HCT116 (cell line): ENCODE results near the gene VWC2. TPM values are rescaled to one million over a fixed set of nuclear protein-coding genes. Genes with fewer than 3 reads are reported as not detected.

Experiments
- ATAC-seq: fragments of 200-7000 bp; cut with Tn5 transposase; 2 replicates; pipeline ENCODE4 v1.9.1; 2020; ENCODE audit warnings: mild to moderate bottlenecking, moderate library complexity
- BruUV-seq: library from RNA; stranded (reverse); fragments of 400-500 nt; replicated peaks from 2 replicates; lab custom pipeline; 2021; lab: Mats Ljungman, UMichigan
- CTCF ChIA-PET: fragments of 300-600 bp; sonication (Branson Sonifier 250); formaldehyde crosslinking; loops from one replicate; lab custom pipeline; 2021; ENCODE audit warnings: antibody characterized with exemption; lab: Charles Lee
- POLR2A ChIA-PET: fragments of 300-600, 350-600 bp; sonication (Branson Sonifier 250); formaldehyde crosslinking; loops from one replicate; lab custom pipeline; 2021; ENCODE audit warnings: antibody characterized with exemption; lab: Charles Lee
- RAD21 ChIA-PET, 2 experiments: fragments of 300-600 bp; sonication (Branson Sonifier 250); formaldehyde crosslinking; loops; one replicate each; lab custom pipeline; 2023; ENCODE audit warnings: low total read pairs in 2 of 2; ENCODE audit not compliant: uncharacterized antibody in 2 of 2, unreplicated experiment in 2 of 2, low non-redundant PET in 1 of 2; lab: Charles Lee
- DNase-seq: peaks from one replicate; pipeline ENCODE4 v3.0.0-alpha.2; 2010; ENCODE audit warnings: low read depth, low spot score
- H2AFZ ChIP-seq: fragments of 200-600 bp; shearing (Covaris generic), sonication (generic); 2 replicates; pipeline ENCODE4 v1.6.1; 2017; ENCODE audit warnings: low read depth, mixed run types, mixed read lengths, antibody characterized with exemption, low read length; ENCODE audit not compliant: poor library complexity, severe bottlenecking
- H3K27ac ChIP-seq: 2 replicates; pipeline ENCODE4 v1.5.1; 2012; ENCODE audit warnings: low read depth, low read length
- H3K27me3 ChIP-seq: fragments of 200-600 bp; sonication (generic); 2 replicates; pipeline ENCODE4 v1.6.1; 2016; ENCODE audit warnings: mixed run types, low read length, mixed read lengths; ENCODE audit not compliant: insufficient read depth
- H3K36me3 ChIP-seq, 2 experiments: fragments of 200-500 bp in 1 of 2; fragments of 200-600 bp in 1 of 2; sonication (Bioruptor generic) in 1 of 2; sonication (generic) in 1 of 2; 2 replicates each; pipeline versions ENCODE4 v1.5.1 to v1.6.1; 2014 to 2016; ENCODE audit warnings: low read length in 2 of 2, inconsistent platforms in 1 of 2, mixed read lengths in 1 of 2, mixed run types in 1 of 2; ENCODE audit not compliant: insufficient read depth in 2 of 2, control insufficient read depth in 1 of 2
- H3K4me1 ChIP-seq, 2 experiments: fragments of 200-600 bp in 1 of 2; sonication (generic) in 1 of 2; 2 replicates each; pipeline versions ENCODE4 v1.5.1 to v1.6.1; 2012 to 2017; ENCODE audit warnings: low read length in 2 of 2, inconsistent platforms in 1 of 2, mild to moderate bottlenecking in 1 of 2, mixed read lengths in 1 of 2, mixed run types in 1 of 2, moderate library complexity in 1 of 2; ENCODE audit not compliant: insufficient read depth in 2 of 2, control insufficient read depth in 1 of 2
- H3K4me2 ChIP-seq: fragments of 200-600 bp; sonication (generic); 2 replicates; pipeline ENCODE4 v1.6.1; 2017; ENCODE audit warnings: mixed run types, low read length, mixed read lengths
- H3K4me3 ChIP-seq, 2 experiments: fragments of 200-600 bp in 1 of 2; sonication (generic) in 1 of 2; replicated peaks in 1 of 2; 2 replicates each; pipeline ENCODE4 v1.5.1; 2011 to 2016; ENCODE audit warnings: low read length in 2 of 2, control low read depth in 1 of 2, low read depth in 1 of 2, mild to moderate bottlenecking in 1 of 2, mixed read lengths in 1 of 2, mixed run types in 1 of 2
- H3K79me2 ChIP-seq: fragments of 200-600 bp; sonication (generic); 2 replicates; pipeline ENCODE4 v1.6.1; 2017; ENCODE audit warnings: mild to moderate bottlenecking, mixed run types, low read length, moderate library complexity, mixed read lengths; ENCODE audit not compliant: insufficient read depth
- H3K9ac ChIP-seq: fragments of 200-600 bp; sonication (generic); 2 replicates; pipeline ENCODE4 v1.6.1; 2016; ENCODE audit warnings: low read length, mixed read lengths
- H3K9me2 ChIP-seq: fragments of 200-600 bp; sonication (generic), shearing (Covaris generic); 2 replicates; pipeline ENCODE4 v1.6.1; 2017; ENCODE audit warnings: mixed run types, mild to moderate bottlenecking, moderate library complexity; ENCODE audit not compliant: insufficient read depth
- H3K9me3 ChIP-seq, 2 experiments: fragments of 200-500 bp in 1 of 2; fragments of 200-600 bp in 1 of 2; sonication (Bioruptor generic) in 1 of 2; sonication (generic) in 1 of 2; 2 replicates each; pipeline ENCODE4 v1.6.1; 2014 to 2017; ENCODE audit warnings: low read length in 2 of 2, mixed read lengths in 2 of 2, inconsistent platforms in 1 of 2, low read depth in 1 of 2, mild to moderate bottlenecking in 1 of 2, mixed run types in 1 of 2, moderate library complexity in 1 of 2; ENCODE audit not compliant: control insufficient read depth in 1 of 2, insufficient read depth in 1 of 2
- H4K20me1 ChIP-seq: fragments of 200-600 bp; sonication (generic), shearing (Covaris generic); 2 replicates; pipeline ENCODE4 v1.6.1; 2017; ENCODE audit warnings: mixed run types, mild to moderate bottlenecking, moderate library complexity; ENCODE audit not compliant: insufficient read depth
- ATF3 ChIP-seq: IDR thresholded peaks from 2 replicates; pipeline ENCODE4 v1.6.1; 2012
- CBX3 ChIP-seq: IDR thresholded peaks from 2 replicates; pipeline ENCODE4 v1.6.1; 2012; ENCODE audit warnings: low read depth
- EGR1 ChIP-seq: IDR thresholded peaks from 2 replicates; pipeline ENCODE4 v1.6.1; 2012; ENCODE audit warnings: low read depth
- EZH2 ChIP-seq: fragments of 200-600 bp; sonication (generic); IDR thresholded peaks from 2 replicates; pipeline ENCODE4 v1.6.1; 2017; ENCODE audit warnings: antibody characterized with exemption, mixed run types
- EZH2phosphoT487 ChIP-seq: fragments of 200-600 bp; IDR thresholded peaks from 2 replicates; pipeline ENCODE4 v1.6.1; 2018; ENCODE audit warnings: antibody characterized with exemption, borderline replicate concordance
- JUND ChIP-seq: IDR thresholded peaks from 2 replicates; pipeline ENCODE4 v1.6.1; 2012
- POLR2A ChIP-seq: IDR thresholded peaks from 2 replicates; pipeline ENCODE4 v1.7.0; 2011; ENCODE audit warnings: borderline replicate concordance; ENCODE audit not compliant: insufficient read depth, insufficient read length; ENCODE audit errors: extremely low read depth
- POLR2AphosphoS5 ChIP-seq: IDR thresholded peaks from 2 replicates; pipeline ENCODE4 v1.6.1; 2011; ENCODE audit warnings: mild to moderate bottlenecking, low read depth, low read length, moderate library complexity
- SRF ChIP-seq: IDR thresholded peaks from 2 replicates; pipeline ENCODE4 v1.6.1; 2012; ENCODE audit warnings: low read depth
- TCF7L2 ChIP-seq: IDR thresholded peaks from 2 replicates; pipeline ENCODE4 v1.7.0; 2011; ENCODE audit warnings: borderline replicate concordance, inconsistent platforms; ENCODE audit not compliant: insufficient read depth, insufficient read length; ENCODE audit errors: extremely low read depth
- YY1 ChIP-seq: IDR thresholded peaks from 2 replicates; pipeline ENCODE4 v1.6.1; 2011; ENCODE audit warnings: low read length, low read depth, moderate library complexity, mild to moderate bottlenecking; ENCODE audit not compliant: insufficient replicate concordance; ENCODE audit errors: extremely low read depth
- ZBTB33 ChIP-seq: IDR thresholded peaks from 2 replicates; pipeline ENCODE4 v1.6.1; 2011; ENCODE audit warnings: mild to moderate bottlenecking, low read length, moderate library complexity; ENCODE audit not compliant: insufficient replicate concordance; ENCODE audit errors: extremely low read depth
- ZFX ChIP-seq: fragments of 450-650 bp; IDR thresholded peaks from 2 replicates; pipeline ENCODE4 v1.6.1; 2017
- intact Hi-C: fragments of 100-400 bp; cut with micrococcal nuclease; formaldehyde crosslinking; loops from 2 replicates; pipeline ENCODE4 v1.10.0; 2022
- total RNA-seq: library from RNA; stranded (reverse); gene quantifications from one replicate; pipeline ENCODE4 v1.2.1, GENCODE V29; 2021; ENCODE audit not compliant: unreplicated experiment

Gene VWC2
- total RNA-seq, 1 experiment from 2014 or later, result not detected

DNA sequence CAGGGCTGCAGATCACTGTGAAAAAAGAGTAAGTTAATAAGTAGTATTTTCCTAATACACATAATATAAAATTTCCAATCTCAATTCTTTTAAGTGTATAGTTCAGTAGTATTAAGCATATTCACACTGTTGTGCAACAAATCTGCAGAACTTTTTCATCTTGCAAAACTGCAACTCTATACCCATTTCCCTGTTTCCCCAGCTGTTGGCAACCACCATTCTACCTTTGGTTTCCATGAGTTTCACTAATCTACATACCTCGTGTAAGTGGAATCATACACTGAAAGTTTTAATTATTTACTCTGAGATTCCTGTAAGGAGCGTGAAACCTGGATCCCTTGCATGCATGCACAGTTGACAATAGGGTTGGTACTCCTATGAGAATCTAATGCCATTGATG is 164.2 kb downstream of the VWC2 start:
- Histone ChIP-seq H3K36me3 (no peaks in the 10 kb centered on the region), H3K9me2 (no peaks in the 10 kb centered on the region), H3K4me1 (no peaks in the 10 kb centered on the region), H3K4me2 (no peak overlapping the region), H3K27me3 (no peaks in the 10 kb centered on the region), H4K20me1 (no peaks in the 10 kb centered on the region), H3K79me2 (no peaks in the 10 kb centered on the region), H3K4me3 (no peak overlapping the region), H2AFZ (no peak overlapping the region), H3K9me3 (peaks cover 0 to under 1% of the 10 kb centered on the region in 2 experiments; a peak in 1 of 4 replicates), H3K27ac (no peak overlapping the region)
- intact Hi-C loops, result no loop called here
- BruUV-seq, result no TSS peak
- no peak for DNase-seq
- CTCF ChIA-PET, result no interaction called here
- TF ChIP-seq EZH2phosphoT487 (no peak), POLR2A (no peak), SRF (no peak), EZH2 (no peak), ATF3 (no peak), YY1 (no peak), ZBTB33 (no peak), JUND (no peak), TCF7L2 (no peak), EGR1 (no peak), POLR2AphosphoS5 (no peak), ZFX (no peak), CBX3 (no peak)
- TF ChIP-seq, all 23 proteins: peak for 0
- POLR2A ChIA-PET, result no interaction called here
- RAD21 ChIA-PET, result no interaction called here
- no peak for ATAC-seq
- H3K9ac ChIP-seq, result no peak overlapping the region
